Measurements from ENCODE around the gene TTI1.

The TTI1 gene

DNA sequence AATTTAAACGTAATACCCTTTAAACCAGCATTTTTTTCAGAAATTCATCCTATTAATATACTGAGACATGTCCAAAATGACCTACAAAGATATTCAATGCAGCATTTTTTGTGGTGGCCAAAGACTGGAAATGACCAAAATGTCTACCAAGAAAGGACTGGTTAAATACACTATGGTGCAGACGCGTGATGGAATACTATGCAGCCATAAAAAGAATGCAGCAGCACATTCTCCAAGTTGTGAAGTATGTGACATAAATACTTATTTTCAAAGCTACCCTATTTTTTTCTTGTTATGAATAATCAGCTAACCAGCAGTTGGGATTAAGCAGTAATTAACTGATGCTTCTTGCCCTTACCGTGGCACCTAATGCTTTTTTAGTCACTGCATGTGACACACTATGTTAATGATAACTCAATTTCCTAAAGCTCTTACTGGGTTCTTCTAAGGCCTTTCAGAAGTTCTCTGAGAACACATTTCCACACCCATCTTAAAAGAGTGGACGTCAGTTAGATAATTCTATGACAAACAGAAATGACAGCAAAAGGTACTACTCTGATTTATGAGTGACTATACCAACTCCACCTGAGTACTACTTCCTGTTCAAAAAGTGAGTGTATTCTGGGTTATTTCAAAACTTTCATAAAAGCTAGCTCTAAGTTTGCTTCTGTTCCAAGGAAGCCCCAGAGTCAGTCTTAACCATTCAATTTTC, 24.9 kb downstream of the TTI1 start:
- DNase-seq, result no peak

DNA sequence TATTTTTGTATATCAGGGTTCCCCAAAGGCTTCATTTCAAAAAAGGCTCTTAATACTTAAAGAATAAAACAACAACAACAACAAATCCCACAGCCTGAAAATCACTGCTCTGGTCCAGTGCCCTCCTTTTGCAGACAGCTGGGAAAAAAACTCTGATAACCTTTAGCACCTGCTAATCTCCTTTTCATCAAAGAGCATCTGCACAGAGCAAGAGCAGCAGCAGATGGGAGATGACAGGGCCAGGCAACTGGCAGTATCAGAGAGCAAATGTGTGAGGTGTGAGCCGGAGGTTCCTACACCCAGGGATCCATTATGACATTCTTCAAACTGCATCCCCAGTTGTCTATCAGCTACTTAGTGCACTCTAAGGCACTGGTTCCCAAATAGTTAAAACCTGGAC, 25.7 kb downstream of the TTI1 start:
- DNase-seq, result no peak

DNA sequence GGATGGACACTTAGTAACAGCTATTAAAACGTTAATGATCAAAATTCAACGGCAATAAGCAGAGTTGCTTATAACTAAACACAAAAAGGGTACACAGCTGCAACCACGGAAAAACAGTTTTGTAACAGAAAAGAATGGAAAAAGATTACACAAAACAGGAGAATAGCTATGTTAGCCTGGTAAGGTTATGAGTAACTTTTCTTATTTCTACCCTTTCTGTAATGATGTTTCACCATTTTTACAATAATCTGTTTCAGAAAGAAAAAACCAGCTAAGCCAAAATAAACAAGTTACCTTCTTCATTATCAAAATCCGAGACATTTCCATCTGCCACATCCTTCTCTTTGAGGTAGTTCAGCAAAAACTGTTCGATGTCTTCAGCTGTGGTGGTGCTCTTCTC, 27.4 kb downstream of the TTI1 start:
- no peak for DNase-seq

DNA sequence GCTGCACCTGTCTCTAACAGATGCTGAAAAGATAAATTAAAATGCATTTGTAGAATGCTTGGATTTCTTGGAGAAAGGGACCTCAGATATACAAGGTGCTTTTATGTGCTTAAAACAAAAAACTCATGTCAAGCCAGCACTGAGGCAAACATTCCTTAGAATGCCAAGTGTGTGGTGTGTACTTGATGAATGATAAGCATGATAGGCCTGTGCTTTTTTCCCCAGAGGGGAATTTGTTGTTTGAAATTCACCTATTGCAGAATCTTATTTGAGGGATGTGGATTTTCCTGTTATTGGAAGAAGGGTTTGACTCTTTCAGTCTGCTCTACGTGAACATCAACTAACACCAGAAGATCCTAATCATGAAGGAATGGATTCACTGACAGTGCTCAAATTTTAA, 28.8 kb downstream of the TTI1 start:
- no peak for DNase-seq

DNA sequence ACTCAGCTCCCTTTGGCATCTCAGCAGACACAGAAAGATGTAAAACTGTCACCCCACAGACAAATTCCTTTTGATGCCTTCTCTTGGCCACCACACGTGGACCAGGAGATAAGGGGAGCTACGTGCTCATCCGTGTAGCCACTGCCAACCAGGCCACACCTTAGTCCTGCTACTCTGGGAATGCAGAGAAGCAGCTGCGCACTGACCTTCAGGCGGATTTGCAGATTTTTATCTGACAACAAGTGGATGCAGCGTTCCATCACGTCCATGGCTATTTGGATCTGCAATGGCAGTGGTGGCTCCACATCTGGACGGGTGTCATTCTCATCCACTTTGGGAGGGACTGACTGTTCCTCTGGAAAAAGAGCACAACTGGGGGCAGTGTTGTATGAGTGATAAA, 30.8 kb downstream of the TTI1 start:
- DNase-seq, result no peak

DNA sequence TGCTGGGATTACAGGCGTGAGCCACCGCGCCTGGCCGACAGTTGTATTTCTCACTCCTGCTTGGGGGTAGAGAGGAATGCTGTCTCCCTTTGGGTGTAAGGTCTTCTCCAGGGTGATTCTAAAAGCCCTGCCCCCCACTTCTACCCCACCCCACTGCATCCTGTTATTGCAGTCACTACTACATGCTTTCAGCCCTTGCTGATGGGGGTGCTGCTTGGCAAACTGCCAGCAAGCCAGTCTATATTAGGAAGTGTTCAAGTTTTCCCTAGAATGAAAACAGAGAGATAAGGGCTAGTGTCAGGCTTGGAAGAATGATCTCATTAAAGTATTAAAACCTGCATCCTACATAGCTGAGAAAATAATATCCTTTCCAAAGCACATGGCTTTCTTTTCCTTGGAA, 31.3 kb downstream of the TTI1 start:
- DNase-seq, result no peak

DNA sequence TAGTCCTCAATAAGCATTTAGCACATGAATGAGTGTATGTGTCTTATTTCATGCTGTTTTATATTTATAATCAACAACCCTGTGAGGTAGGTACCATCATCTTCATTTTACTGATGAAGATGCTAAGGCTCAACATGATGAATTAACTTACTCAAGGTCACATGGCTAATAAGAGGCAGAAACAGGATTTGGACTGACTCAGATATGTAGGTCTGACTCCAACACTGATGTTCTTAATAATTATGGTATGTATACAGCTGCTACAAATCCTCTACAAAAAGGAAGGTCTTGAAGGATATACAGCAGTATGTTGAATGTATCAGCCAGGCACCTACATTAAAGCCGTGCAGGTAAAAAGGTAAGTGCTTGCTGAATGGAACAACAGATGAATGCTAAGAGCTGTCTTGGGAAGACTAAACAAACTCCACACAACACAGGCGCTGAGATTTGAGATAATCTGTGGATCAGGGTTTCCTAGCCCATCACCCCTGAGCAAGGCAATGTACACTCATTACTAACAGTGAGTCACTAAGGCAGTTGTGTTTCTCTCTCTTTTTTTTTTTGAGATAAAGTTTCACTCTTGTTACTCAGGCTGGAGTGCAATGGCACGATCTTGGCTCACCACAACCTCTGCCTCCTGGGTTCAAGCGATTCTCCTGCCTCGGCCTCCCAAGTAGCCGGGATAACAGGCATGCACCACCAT, 31.9 kb downstream of the TTI1 start:
- DNase-seq, result peak; percentile 35 to 45

DNA sequence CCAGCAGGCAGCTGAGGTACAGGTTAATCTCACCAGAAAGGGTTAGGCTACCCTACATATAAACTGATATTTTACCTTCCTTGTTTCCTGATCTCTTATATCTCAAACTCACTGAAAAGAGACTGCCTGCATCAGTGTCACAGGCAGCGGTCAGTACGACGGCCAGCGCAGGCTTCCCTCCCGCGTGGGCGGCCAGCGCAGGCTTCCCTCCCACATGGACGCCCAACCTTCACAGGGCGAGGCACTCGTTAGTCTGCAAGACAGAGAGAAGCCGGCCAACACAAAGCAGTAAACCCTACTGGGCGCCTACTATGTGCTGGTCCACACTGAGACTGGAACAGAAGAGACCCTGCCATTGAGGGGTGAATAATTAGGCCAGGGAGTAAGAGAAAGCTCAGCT, 33.0 kb downstream of the TTI1 start:
- DNase-seq, result no peak

DNA sequence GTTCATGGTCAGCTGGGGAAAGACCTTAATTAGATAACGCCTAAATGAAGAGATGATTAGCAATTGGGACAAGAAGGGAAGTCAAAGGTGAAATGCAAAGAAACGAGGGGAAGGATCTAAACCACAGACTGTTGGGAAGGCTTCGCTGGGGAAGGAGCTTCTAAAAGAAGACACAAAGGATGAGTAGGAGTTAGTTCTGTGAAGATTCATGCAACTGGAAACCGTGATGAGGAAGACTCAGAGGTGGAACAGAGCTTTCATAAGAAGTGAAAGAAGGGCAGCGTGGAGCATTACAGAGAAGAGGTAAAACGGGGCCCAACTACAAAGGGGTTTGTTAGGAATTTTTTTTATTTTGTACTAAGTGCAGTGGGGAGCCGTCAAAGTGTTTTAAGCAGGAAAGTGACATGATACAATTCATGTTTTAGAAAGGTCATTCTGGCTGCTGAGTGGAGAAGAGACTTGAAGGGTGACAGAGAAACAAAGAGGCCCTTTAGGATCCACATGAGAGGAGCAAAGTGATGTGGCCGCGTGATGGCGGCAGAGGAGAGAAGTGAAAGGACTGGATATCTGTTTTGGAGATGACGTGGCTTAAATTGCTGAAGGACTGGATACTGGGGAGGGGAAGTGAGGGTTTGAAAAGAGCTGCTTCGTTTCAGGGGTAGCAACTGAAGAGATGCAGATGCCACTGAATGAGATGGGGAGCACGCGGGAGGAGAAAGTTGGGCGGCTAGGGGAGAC, 33.6 kb downstream of the TTI1 start:
- DNase-seq, result no peak

DNA sequence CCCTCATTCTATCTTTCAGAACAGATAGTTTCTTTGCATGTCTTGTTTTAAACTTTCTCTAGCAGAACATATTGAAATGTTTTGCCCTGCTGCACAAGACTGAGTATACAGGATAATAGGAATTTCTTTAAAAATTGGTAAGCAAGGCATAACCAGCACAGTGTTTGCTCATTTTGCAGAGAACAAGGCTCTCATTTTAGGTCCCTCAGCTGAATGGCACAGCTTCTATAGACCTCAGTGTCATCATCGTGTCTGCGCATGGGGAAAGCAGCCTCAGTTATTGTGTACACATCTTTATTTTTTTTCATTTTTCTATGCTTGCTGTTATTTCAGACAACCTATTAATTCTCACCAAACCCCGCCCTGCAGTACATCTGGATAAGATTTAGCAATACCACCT, 35.7 kb downstream of the TTI1 start:
- DNase-seq, result no peak

DNA sequence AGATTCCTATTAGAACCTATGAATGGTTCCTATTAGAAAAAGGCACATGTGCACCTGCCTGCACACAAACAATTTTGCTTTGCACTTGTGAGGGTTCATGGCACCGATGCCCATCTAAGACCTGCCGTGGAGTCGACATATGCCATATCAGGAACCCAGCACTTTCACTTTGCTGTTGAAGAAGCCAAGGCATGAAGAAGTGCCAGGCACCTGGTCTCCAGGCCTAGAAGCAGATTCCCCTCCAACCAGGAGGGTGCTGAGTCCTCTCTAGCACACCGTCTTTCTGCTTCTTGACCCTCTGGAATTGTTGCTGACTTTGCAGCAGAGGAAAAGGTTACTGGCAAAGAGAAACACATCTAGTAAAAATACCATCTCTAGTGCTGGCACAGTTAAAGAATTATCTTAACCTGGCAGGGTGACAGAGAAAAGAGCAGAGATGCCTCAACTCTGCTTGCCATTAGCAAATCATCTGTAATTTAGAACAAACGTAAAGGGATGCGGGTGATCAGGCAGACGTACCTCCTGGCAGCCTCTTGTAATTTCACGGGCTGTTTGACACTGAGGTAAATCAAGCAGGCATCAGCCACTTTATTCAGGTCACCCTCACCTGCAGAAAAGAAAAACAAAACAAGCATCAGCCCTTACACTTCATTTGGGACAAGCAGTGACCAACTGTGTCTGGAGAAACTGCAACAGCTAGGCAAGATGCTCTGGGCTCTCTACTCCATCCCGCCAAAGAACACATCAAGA, 37.2 kb downstream of the TTI1 start:
- no peak for DNase-seq

DNA sequence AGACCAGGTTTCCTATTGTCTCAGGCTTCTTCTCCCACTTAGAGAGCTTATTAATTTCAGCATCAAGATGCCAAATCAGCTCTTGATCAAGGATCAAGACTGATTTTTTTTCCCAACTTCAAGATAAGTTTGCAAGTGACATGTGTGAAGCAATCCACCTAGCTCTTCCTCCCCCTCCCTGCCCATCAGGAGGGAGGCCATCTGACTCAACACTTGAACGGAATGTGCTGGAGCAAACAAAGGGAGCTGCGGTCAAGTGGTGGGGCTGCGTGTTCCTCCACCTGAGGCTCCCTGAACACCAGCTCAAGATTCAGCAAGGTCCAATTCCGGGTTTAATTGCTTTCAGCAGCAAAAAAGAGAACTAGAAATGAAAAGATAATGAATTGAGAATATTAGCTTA, 38.7 kb downstream of the TTI1 start:
- DNase-seq, result no peak

DNA sequence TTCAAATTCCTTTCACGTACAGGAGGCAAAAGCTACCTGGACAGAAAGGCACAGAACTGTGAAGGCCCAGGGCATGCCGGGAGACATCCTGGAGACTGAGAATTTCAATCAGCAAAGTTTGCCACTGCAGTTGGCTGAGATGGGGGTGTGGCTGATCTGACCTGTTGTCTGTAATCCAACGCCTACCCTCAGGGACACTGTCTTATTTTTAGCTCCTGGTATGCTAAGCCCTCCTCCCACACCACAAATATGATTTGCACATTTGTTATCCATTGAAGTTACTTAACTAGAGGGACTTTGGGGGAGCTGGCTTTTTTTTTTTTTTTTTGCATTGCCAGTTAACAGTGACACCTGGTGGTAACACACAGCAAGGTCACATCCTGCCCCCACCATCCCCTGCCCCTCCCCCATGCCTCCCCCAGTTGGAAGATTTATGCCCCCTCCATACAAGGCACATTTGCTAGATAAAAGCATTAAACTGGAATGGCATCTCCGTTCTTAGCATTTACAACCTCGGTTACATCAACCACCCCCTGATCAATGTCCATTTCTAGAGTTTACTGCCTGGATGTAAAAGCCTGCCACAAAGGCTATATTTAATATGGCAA, 40.4 kb downstream of the TTI1 start:
- DNase-seq, result peak; percentile 29 to 35

DNA sequence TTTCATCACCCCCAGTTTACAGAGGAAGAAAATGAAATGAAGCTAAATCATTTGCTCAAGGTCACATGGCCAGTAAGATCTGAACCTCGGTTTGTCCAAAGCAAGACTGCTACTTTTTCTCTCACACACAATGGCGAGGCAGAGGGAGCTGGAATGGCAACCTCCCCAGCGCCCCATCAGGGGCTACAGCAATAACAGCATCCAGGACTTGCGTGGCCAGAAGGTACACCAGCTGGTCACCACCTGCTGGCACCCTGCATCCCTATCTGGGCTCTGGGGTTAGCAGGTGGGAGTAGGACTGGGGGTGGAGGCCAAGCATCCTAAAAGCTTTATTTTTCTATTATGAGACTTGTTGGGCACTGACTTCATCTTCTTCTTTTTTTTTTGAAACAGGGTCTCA, 41.3 kb downstream of the TTI1 start:
- DNase-seq, result no peak

DNA sequence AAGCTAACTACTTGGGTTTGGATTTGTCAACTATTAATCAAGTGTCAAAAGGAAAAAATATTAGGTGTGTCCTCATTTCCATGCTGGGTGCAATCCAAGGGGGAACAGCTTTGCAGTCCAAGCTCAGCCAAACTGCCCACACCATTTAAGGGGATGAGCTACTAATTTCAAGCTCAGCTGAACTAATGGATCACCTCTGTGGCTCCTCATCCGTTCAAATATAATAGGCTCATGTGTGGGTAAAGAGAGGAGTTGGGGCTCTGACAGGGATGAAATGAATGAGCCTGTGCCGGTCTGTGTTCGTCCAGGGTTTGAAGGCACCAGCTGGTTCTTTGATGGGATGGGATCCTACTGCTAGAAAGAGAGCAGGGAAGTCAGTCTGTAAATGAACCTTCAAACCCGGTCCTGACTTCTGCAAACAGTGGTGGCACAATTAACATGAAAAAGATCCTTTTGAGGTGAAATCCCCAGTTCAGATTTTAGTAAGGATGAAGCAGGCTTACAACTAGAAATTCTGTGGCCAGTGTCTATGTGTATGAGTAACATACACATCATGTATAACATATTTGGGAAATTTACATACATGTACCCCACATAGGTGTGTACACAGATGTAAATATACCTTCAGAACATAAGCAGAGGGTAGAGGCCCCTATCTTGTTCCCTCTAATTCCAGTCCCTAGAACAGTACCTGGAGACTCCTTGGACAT, 41.9 kb downstream of the TTI1 start:
- no peak for DNase-seq

DNA sequence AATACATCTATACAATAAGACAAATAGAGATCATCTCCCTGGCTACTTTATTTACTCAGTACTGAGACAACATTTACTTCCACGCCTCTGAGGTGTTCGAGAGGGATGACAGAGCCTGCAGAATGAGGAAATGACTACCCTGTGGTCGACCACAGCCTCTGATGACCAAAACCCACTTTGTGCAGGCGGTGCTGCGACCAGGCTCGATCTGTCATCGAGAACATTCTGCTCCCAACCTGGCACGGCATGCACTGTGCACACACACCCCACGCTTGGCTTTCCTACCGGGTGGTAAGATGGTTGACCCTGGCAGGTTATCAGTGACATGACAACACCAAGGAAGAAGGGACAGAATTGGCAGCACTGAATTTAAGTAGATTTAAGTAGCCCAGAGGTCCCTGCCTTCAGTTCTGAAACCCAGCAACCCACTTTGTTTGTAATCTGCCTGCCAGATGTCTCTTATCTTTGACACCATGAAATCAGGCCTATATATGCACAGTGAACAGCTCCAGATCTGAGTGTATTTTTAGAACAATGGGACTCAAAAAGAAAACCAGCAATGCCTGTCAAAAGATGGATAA, 42.6 kb downstream of the TTI1 start:
- DNase-seq, result peak; percentile 79 to 84

DNA sequence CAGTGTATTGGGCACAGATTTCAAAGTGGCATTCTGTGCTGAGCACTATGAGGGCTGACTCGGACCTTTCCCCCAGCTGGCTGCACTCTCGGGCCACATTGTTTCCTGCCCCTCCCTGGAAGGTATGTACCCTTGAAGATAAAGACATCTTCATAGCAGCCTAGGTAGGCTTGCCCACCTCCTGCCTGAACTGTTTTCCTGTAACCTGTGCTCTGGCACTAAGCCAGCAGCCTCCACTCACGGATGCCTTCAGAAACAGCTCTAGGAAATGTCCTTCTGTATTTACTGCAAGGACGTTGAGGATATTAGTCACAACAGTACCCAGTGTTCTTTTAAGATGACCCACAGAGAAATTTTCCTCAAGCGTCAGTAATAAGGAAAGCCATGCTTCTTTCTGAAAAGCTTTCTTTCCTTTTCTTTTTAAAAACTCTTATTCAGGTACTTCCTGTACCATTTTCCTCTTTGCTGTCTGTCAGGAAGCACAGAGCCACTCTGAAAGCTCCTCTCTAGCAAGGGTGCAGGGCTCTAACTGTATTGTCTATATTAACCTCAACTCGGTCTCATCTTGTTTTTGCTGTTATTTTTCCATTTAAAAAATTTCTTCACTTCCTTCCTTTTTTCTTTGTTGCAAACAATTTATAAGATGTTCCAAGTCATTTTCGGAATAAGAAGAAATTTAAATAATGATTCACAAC, 43.5 kb downstream of the TTI1 start:
- DNase-seq, result no peak

DNA sequence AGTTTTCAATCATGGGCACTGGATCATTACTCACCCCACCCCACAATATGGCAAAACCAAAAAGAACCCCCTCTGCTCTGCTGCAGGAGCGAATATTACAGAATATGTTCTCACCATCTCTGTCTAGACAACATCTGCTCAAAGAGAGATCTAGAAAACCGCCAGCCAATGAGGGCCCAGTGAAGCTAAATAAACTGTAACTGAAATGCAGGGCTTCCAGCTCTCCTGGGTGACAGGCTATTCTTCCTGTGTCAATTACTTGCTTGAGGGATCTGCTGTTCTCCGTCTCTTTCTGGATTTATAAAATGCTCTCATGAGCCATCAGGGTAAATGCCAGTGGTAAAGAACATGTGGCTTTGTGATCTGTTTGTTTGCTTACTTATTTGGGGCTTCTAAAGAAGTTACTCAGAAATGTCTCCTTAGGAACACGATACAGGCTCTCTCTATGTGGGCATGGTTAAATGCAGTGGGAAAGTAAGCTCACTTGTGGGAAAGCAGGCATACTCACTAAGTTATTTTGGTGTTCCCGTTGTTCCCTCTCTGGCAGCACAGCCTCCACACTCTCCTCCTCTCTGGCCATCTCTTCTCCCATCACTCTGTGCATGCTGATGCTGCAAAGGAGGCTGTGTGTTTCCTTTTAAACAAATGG, 44.8 kb downstream of the TTI1 start:
- no peak for DNase-seq

DNA sequence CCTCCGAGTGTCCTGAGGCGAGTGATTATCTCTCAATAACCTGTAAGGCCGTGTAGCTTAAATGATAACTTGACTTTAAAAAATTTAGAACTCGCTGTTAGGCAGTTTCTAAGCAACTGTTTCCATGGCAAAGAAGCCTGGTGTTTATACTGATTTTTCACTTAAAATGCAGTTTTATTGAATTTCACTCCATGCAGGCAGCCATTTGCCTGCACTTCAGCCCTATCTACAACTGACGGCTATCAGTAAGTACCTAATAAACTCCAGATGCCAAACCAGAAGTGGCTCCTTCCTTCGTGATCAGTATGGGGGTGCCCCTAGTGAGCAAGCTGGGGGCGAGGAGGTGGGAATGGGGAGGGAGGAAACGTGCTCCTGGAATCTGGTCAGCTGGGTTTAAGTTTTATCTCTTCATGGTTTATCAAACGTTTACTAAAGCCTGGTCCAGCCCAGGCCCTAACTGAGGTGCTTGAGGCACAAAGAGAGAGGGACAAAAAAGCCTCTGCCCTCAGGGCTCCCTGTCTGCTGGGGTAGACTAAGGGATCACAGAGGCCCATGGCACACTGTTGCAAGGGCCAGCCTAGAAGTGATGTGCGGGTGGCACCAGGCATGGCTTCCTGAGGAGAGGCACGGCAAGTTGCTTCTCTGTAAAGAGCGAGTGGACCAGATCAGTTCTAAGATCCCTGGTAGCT, 45.5 kb downstream of the TTI1 start:
- DNase-seq, result no peak

All from activated T-cell treated with anti-CD3 and anti-CD28 coated beads, Interleukin-2, amount 50 U/mL, for 48 hours (primary cell).